ENCODE measurements around the gene ALOX5.

Gene ALOX5

GRCh38 chr10:45425621-45426563 lies 51.9 kb downstream of the ALOX5 start:
- DNase-seq, result no peak

GRCh38 chr10:45427262-45427969 lies 53.4 kb downstream of the ALOX5 start:
- no peak for DNase-seq

- DNase-seq, result no peak
Observed at GRCh38 chr10:45427970-45428366, 54.0 kb downstream of the ALOX5 start.

DNA sequence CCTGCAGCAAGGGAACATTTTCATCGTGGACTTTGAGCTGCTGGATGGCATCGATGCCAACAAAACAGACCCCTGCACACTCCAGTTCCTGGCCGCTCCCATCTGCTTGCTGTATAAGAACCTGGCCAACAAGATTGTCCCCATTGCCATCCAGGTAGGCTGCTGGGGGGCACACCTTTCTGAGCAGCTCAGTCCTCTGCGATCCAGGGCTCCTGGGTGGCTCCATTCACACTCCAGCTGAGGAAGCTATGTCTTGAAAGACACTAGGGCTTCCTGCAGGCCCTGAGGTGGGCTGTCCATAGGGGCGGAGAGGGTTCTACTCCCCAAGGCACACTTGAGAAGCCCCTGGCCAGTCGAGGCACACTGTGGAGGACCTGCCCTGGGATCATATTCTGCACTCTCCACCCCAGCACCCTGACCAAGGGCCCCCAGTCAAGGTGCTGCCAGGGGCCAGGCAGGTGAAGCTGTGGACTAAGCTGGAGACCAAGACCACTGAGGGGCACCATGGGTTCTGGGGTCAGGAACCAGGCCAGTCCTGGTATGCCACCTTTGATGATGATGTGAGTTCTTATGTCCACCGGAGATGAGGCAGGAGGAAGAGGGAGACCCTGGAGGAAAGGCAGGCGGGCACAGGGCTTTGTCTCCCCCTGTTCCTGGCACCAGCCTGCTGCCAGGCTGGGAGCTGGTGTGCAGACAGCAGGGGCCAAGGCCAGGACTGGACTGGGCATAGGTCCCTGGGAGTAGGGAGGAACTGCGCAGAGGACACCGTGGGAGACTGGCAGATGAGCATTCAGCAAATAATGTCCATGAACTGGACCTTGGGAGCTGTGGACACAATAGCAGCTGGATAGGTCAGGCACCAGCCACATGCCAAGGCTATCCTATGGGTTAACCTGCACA lies 54.8 kb downstream of the ALOX5 start:
- DNase-seq, result no peak

GRCh38 chr10:45429790-45430189 lies 55.8 kb downstream of the ALOX5 start:
- no peak for DNase-seq

DNA sequence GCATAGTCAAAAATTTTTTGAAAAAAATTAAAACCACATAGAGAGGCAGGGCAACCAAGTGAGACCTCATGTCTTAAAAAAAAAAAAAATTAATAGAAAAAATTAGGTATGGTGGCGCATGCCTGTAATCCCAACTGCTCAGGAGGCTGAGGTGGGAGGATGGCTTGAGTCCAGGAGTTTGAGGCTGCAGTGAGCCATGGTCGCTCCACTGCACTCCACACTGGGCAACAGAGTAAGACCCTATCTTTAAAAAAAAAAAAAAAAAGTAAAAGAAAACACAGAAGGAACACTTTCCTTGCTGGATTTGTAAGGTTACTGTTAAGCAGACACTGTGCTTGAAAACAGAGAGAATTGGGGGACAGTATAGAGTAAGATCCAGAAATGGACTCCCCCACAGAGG lies 58.1 kb downstream of the ALOX5 start:
- no peak for DNase-seq

- no peak for DNase-seq
Observed at GRCh38 chr10:45432700-45433472, 58.9 kb downstream of the ALOX5 start.

DNA sequence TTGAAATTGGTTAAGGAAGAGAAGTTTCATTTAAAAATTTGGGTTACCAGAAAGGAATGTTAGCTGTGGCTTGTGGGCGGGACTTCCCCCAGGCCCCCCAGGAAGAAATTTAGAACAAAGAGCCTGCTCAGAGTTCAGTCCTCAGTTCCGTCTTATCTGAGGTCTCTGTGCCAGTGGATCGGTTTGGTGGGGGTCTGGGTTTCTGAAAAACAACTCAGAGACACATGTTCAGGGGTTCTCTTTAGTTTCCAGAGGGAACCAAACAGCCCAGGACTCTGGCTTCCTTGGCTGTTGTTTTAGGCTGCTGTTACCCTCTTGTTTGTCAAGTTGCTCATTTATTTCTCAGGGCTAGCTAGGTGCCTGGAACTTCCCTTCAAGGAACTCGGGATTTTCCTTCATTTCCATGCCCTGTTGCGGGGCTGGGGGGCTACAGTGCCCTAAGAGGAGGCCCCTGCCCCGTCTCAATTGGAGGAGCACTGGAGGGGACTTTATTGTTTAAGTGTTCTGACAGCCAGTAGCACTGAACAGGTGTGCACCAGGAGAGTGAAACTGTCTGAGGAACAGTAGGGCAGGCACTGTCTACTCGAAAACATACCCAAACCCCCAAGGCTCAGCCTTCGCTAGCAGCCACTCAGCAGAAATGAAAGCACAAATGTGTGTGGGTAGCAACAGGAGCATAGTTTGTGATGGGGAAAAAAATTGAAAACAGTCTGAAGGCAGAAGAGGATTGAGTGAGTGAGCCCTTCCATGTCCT lies 59.9 kb downstream of the ALOX5 start:
- no peak for DNase-seq

- DNase-seq, result peak; percentile 32
Observed at GRCh38 chr10:45437587-45438465, 63.8 kb downstream of the ALOX5 start.

GRCh38 chr10:45438466-45439090 lies 64.6 kb downstream of the ALOX5 start:
- DNase-seq, result peak; percentile 61

- DNase-seq, result no peak
Observed at GRCh38 chr10:45439365-45439764, 65.3 kb downstream of the ALOX5 start.

DNA sequence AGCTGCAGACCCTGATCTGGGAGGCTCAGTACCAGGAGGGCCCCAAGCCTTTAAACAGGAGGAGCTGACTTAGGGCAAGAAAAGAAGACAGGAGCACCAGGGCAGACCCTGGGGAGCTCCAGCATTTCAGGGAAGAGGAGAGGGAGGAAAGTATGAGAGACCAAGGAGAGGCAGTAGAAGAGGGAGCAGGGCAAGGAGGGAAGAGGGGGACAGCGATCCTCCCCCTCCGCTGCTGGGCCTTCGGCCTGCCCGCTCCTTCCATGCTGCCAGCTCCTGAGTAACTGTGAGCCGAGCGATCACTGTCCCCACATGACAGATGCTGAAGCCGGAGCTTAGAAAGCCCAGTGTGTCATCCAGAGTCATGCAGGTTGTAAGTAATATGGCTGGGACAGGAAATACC lies 65.9 kb downstream of the ALOX5 start:
- no peak for DNase-seq

- no peak for DNase-seq
Observed at GRCh38 chr10:45440511-45441062, 66.6 kb downstream of the ALOX5 start.

- no peak for DNase-seq
Observed at GRCh38 chr10:45441239-45442190, 67.5 kb downstream of the ALOX5 start.

- no peak for DNase-seq
Observed at GRCh38 chr10:45442251-45442650, 68.2 kb downstream of the ALOX5 start.

- DNase-seq, result no peak
Observed at GRCh38 chr10:45442662-45443061, 68.6 kb downstream of the ALOX5 start.

- no peak for DNase-seq
Observed at GRCh38 chr10:45443101-45444009, 69.3 kb downstream of the ALOX5 start.

Data from hematopoietic multipotent progenitor cell treated with erythropoietin and hydrocortisone succinate and interleukin-3 and kit ligand, for 8 days (in vitro differentiated cells).